Mesodermal cell (in vitro differentiated cells): ENCODE results near the gene LRIG3.
"Not testable (repeated sequence)": the region's sequence is repeated elsewhere in the genome, so short reads cannot be mapped to it uniquely, and the experiment has no call there.

Experiments used
- H3K27ac ChIP-seq: 2 replicates; pipeline ENCODE4 v1.7.0; 2013; ENCODE audit warnings: mild to moderate bottlenecking, low read depth, low read length, moderate library complexity; ENCODE audit not compliant: severe bottlenecking
- H3K36me3 ChIP-seq: 2 replicates; pipeline ENCODE4 v1.7.1; 2013; ENCODE audit warnings: mild to moderate bottlenecking, low read length, moderate library complexity; ENCODE audit not compliant: control insufficient read depth, insufficient read depth
- H3K4me1 ChIP-seq: one replicate; pipeline ENCODE4 v1.7.1; 2013; ENCODE audit warnings: mild to moderate bottlenecking, low read length; ENCODE audit not compliant: insufficient read depth, control insufficient read depth, poor library complexity, severe bottlenecking
- H3K4me3 ChIP-seq: 2 replicates; pipeline ENCODE4 v1.7.0; 2013; ENCODE audit warnings: low read length, control low read depth, mild to moderate bottlenecking; ENCODE audit not compliant: insufficient read depth, poor library complexity, severe bottlenecking; ENCODE audit errors: extremely low read depth
- H3K9me3 ChIP-seq: 2 replicates; pipeline ENCODE4 v1.7.1; 2013; ENCODE audit warnings: mild to moderate bottlenecking, low read length, moderate library complexity; ENCODE audit not compliant: control insufficient read depth
- WGBS, 2 experiments: methylation state at CpG; one replicate each; pipeline ENCODE4 v1.1.5; 2013; ENCODE audit warnings: missing lambda C conversion rate in 2 of 2; ENCODE audit not compliant: insufficient coverage in 2 of 2; 5-methylcytosine and 5-hydroxymethylcytosine counted together

LRIG3 gene

GRCh38 chr12:58918469-58918844 lies 1.8 kb downstream of the LRIG3 start:
- H3K36me3 ChIP-seq = peaks cover 7% of the 10 kb centered on the region
- peaks cover 23% of the 10 kb centered on the region for H3K4me1 ChIP-seq
- peak overlapping the region; percentile 80 for H3K4me3 ChIP-seq
- WGBS, 2 experiments = 49% methylated on average over 3 to 4 of the region's 4 CpGs
- no peaks in the 10 kb centered on the region for H3K9me3 ChIP-seq
- H3K27ac ChIP-seq = no peak overlapping the region

GRCh38 chr12:58917699-58918468 lies 2.4 kb downstream of the LRIG3 start:
- H3K9me3 ChIP-seq = no peaks in the 10 kb centered on the region
- peak overlapping the region; percentile 80 for H3K4me3 ChIP-seq
- H3K27ac ChIP-seq = peak overlapping the region; percentile 60
- H3K36me3 ChIP-seq = peaks cover 11% of the 10 kb centered on the region
- peaks cover 20% of the 10 kb centered on the region for H3K4me1 ChIP-seq
- WGBS, 2 experiments = 70 to 88% methylated on average over 1 to 2 of the region's 5 CpGs

- Histone ChIP-seq H3K4me3 (peak overlapping the region; percentile 80), H3K36me3 (peaks cover 19% of the 10 kb centered on the region), H3K9me3 (no peaks in the 10 kb centered on the region), H3K27ac (peak overlapping the region; percentile 60), H3K4me1 (peaks cover 20% of the 10 kb centered on the region)
- WGBS, 2 experiments = 67% methylated on average over 1 of the region's 6 CpGs; no CpG with 5 or more reads in 1 of the 2 experiments
Observed at GRCh38 chr12:58916921-58917511, 3.3 kb downstream of the LRIG3 start.

- Histone ChIP-seq H3K4me3 (no peak overlapping the region), H3K9me3 (no peaks in the 10 kb centered on the region), H3K36me3 (peaks cover 23% of the 10 kb centered on the region), H3K4me1 (peaks cover 20% of the 10 kb centered on the region), H3K27ac (peak overlapping the region; percentile 66)
- WGBS, 2 experiments = 81% methylated on average over 2 of the region's 2 CpGs; no CpG with 5 or more reads in 1 of the 2 experiments
Observed at GRCh38 chr12:58916161-58916621, 4.1 kb downstream of the LRIG3 start.

DNA sequence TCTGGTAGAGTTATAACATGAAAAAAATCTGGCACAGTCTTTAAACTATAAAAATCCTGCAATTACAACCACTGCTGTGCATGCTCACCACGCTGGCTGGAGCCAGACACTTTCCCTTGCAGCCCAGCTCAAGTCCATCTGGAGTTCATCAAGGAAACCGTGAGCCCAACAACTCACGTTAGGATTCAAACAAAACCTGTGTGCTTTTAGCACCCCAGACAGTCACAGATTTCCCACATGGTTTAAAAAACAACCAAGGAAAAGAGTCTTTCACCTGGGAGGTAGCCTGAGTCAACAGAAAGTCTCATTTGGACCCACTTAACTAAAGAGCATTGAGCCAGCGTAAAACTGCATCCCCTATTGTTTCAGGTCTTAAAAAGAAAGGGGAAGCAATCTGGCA lies 4.7 kb downstream of the LRIG3 start:
- Histone ChIP-seq H3K4me3 (no peak overlapping the region), H3K9me3 (no peaks in the 10 kb centered on the region), H3K27ac (peak overlapping the region; percentile 66), H3K4me1 (peaks cover 18% of the 10 kb centered on the region), H3K36me3 (peaks cover 23% of the 10 kb centered on the region)
- WGBS, 2 experiments = 24 to 31% methylated on average over 2 to 3 of the region's 4 CpGs

DNA sequence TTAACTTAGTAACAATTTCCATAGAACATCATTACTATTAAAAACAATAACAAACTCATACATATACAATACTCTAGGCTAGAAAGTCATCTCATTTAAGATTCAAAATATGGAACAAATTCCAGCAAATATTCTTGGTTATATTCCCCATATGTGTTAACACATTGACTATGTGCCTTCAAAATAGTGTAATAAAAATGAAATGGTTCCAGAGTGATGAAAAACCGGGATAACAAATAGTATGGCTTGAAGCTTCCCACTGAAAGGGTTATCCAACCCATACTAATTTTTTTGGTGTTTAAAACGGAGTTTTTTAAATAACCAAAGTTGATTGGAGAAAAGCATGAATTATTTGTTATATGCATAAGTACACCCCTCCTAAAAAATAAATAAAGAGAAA lies 5.3 kb downstream of the LRIG3 start:
- whole genome bisulfite sequencing, 2 experiments = no CpG with 5 or more reads among the region's 2 CpGs
- no peak overlapping the region for H3K27ac ChIP-seq
- no peak overlapping the region for H3K4me3 ChIP-seq
- H3K36me3 ChIP-seq = peaks cover 23% of the 10 kb centered on the region
- no peaks in the 10 kb centered on the region for H3K9me3 ChIP-seq
- H3K4me1 ChIP-seq = peaks cover 17% of the 10 kb centered on the region

DNA sequence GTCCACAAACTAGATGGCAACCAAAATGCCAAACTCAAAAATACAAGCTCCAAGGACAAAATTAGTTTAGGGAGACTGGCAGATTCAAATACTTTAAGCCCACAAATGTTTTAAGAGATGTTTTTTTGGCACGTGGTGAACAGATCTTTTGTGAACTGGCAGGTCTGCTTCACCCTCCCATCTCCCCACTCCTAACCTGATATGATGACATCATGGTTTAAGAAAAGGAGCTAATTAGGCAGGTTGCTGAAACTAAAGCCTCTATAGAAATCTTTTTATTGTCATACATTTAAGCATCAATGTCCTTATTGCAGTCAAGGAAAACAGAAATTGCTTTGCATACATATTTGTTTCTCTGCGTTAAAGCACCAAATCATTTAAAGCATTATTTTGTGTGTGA lies 5.8 kb downstream of the LRIG3 start:
- H3K4me3 ChIP-seq = no peak overlapping the region
- no CpG with 5 or more reads among the region's 2 CpGs for WGBS, 2 experiments
- peaks cover 24% of the 10 kb centered on the region for H3K36me3 ChIP-seq
- no peaks in the 10 kb centered on the region for H3K9me3 ChIP-seq
- peaks cover 18% of the 10 kb centered on the region for H3K4me1 ChIP-seq
- no peak overlapping the region for H3K27ac ChIP-seq

DNA sequence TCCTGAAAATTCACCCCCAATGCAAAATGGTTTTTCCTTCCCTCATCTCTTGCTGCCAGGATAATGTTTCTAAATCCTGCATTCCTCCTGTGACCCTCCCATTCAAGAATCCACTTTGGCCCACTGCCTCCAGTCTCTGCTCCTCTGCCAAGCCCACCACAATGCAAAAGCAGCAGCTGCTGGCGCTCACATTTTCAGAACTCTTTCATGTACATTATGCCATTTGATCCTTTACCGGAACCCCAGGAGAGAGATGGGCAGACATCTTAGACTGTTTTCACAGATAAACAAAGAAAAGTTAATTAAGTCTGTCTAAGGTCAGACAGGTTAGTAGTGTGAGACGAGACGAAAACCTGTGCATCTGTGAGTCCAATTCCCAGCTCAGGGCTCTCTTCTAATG lies 12.9 kb downstream of the LRIG3 start:
- WGBS, 2 experiments = 97 to 100% methylated on average over 1 to 3 of the region's 4 CpGs
- Histone ChIP-seq H3K4me1 (peaks cover 5% of the 10 kb centered on the region), H3K9me3 (no peaks in the 10 kb centered on the region), H3K27ac (no peak overlapping the region), H3K4me3 (no peak overlapping the region), H3K36me3 (peaks cover 57% of the 10 kb centered on the region)

GRCh38 chr12:58906917-58907316 lies 13.4 kb downstream of the LRIG3 start:
- peaks cover 53% of the 10 kb centered on the region for H3K36me3 ChIP-seq
- 88 to 92% methylated on average over 3 of the region's 3 CpGs for WGBS, 2 experiments
- peaks cover 5% of the 10 kb centered on the region for H3K4me1 ChIP-seq
- H3K9me3 ChIP-seq = no peaks in the 10 kb centered on the region
- no peak overlapping the region for H3K27ac ChIP-seq
- no peak overlapping the region for H3K4me3 ChIP-seq

- Histone ChIP-seq H3K9me3 (no peaks in the 10 kb centered on the region), H3K4me3 (no peak overlapping the region), H3K27ac (no peak overlapping the region), H3K36me3 (peaks cover 55% of the 10 kb centered on the region), H3K4me1 (peaks cover 5% of the 10 kb centered on the region)
- WGBS, 2 experiments = 96 to 97% methylated on average over 8 of the region's 9 CpGs
Observed at GRCh38 chr12:58905422-58905821, 14.9 kb downstream of the LRIG3 start.

- H3K4me3 ChIP-seq, H3K27ac ChIP-seq, H3K4me1 ChIP-seq, H3K9me3 ChIP-seq: not testable (repeated sequence)
- 100% methylated on average over 1 of the region's 1 CpG; no CpG with 5 or more reads in 1 of the 2 experiments for WGBS, 2 experiments
- H3K36me3 ChIP-seq = peaks cover 43% of the 10 kb centered on the region
Observed at GRCh38 chr12:58902726-58903125, 17.6 kb downstream of the LRIG3 start.
